Stimulated activated CD8-positive, alpha-beta memory T cell treated with anti-CD3 and anti-CD28 coated beads, Interleukin-15, amount 100 ng/mL, for 48 hours (primary cell): Measurements from ENCODE around the gene CHRNB1.
A peak's percentile ranks its signal among the peaks of the same experiment; 100 is the strongest.

Experiments used
- DNase-seq, 2 donors: peaks; one replicate each; pipeline ENCODE4 v3.0.0-alpha.2; 2020; ENCODE audit warnings: low read depth in 2 of 2

Gene CHRNB1

DNA sequence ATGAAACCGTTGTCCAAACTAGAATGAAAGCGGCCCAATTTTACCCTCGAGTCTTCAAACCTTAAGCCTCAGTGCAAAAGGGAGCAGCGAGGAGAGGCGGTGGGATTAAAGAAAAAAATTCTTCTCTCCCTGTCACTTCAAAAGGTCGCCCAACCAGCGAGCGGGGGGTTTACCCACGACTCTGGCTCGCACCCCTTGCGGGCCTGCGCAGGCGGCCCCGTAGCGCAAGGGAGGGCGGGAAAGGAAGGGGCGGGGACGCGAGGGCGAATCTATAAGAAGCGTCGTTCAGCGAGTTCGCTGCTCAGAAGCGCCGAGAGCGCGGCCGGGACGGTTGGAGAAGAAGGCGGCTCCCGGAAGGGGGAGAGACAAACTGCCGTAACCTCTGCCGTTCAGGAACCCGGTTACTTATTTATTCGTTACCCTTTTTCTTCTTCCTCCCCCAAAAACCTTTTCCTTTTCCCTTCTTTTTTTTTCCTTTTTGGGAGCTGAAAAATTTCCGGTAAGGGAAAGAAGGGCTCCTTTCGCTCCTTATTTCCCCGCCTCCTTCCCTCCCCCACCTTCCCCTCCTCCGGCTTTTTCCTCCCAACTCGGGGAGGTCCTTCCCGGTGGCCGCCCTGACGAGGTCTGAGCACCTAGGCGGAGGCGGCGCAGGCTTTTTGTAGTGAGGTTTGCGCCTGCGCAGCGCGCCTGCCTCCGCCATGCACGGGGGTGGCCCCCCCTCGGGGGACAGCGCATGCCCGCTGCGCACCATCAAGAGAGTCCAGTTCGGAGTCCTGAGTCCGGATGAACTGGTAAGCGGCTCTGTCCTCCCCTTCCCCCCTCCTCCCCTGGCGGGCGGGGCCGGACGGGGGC, 39.4 kb downstream of the CHRNB1 start, which contains the start of gene POLR2A:
TSS of gene POLR2A (plus strand) at position 300 of the 852 bp plus-strand sequence.
- DNase-seq = peak; percentile 94

DNA sequence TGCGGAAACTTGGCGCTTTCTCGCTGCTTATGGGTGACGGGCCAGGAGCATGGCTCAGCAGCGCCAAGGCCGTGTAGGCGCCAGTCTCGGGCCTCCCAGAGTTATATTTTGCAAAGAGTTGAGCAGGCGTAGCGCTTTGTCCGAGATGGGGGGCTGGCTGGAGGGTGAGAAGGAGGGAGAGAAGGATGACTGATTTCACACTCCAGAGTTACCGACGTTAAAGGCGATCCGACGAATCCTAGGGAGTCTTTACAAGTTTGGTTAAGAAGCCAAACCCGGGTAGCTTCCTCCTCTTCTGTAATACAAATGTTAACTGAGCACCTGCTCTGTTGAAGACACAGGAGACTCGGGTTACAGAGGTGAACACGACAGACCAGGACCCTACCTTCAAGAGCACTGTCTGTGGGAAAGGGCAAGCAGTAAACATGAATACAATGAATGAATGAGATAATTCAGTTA, 40.1 kb downstream of the CHRNB1 start:
- DNase-seq = no peak

DNA sequence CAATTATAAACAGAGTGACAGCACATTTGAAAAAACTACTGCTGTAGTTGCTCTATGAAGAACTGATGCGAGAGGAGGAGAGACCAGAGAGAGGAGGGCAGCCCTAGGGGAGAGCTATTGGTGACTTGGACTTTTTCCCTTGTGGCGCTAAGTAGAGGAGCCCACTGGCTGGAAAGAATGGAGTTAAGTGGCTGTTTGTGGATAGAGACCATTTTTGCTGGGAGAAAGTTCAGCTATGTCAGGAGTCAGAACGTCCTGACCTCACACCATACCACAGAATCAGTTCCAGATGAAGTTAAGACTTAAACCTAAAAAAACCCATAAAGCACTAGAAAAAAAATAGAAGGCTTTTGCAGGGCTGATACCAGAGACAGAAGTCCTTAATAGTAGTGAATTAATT, 41.3 kb downstream of the CHRNB1 start:
- no peak for DNase-seq

DNA sequence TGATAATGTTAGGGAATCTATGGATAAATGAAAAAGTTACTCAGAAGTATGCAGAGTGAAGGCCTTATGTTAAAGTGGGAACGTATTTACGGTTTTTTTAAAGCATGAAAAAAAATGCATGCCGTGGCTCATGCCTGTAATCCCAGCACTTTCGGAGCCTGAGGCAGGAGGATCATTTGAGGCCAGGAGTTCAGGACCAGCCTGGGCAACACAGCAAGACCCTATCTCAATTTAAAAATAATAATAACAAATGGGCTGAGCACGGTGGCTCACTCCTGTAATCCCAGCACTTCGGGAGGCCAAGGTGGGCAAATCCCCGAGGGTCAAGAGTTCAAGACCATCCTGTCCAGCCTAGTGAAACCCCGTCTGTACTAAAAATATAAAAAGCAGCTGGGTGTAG, 45.3 kb downstream of the CHRNB1 start:
- DNase-seq = no peak

DNA sequence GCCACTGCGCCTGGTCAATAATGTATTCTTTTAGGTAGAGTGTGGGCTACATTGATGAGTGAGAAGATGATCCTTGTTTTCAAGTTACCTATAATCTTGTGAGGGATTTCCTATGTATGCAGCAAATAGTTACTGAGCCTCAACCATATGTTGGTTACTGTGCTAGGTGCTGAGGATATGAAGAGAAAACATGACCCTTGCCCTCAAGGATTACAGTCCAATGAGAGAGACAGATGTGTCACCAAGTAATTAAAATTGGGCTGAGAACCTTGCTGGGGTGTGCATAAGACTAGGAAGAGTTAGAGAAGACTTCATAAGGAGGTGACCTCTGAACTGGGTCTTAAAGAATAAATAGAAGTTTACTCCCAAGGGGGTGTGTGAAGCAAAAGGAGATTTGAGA, 46.7 kb downstream of the CHRNB1 start:
- DNase-seq = no peak

DNA sequence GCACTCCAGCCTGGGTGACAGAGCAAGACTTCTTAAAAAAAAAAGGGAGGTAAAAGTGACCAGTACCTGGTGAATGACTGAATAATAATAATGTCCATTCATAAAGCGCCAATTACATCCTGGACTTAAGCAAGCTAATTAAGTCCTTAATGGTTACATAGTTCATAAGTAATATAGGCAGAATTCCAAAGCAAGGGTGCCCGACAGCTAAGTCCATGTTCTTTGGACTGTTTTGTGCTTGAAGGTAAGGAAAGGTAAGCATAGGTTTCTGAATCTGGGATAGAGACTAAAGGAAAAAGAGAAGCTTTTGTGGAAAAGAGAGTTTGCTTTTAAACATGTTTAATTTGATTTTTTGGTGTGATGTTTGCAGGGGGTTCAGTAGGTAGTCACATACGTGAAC, 49.1 kb downstream of the CHRNB1 start:
- DNase-seq = no peak

DNA sequence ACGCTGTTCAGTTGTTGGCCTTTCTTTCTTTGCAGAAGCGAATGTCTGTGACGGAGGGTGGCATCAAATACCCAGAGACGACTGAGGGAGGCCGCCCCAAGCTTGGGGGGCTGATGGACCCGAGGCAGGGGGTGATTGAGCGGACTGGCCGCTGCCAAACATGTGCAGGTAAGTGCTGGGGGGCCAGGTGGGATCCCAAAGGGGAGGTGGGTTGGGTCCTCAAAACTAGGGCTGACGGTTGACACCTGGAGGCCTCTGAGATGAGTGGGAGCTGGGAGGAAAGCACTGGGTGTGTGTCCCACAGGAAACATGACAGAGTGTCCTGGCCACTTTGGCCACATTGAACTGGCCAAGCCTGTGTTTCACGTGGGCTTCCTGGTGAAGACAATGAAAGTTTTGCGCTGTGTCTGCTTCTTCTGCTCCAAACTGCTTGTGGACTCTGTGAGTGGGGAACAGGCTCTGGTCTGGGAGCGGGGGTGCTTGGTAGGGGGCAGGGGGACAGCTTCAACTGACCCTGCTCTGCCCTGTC, 51.1 kb downstream of the CHRNB1 start:
- no peak for DNase-seq

DNA sequence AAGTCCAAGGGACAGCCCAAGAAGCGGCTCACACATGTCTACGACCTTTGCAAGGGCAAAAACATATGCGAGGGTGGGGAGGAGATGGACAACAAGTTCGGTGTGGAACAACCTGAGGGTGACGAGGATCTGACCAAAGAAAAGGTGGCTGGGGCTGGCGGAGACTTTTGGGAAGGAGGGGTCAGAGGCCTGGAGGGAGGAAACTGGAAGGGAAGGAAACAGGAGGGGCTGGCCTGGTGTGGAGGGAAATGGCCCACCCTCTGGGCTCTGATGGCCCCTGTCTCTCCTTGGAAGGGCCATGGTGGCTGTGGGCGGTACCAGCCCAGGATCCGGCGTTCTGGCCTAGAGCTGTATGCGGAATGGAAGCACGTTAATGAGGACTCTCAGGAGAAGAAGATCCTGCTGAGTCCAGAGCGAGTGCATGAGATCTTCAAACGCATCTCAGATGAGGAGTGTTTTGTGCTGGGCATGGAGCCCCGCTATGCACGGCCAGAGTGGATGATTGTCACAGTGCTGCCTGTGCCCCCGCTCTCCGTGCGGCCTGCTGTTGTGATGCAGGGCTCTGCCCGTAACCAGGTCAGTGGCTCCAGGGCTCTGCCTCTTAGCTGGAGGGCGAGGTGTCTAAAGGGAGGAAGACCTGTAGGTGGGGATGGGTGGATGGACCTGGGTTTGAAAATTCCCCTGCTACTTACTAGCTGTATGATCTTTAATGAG, 51.8 kb downstream of the CHRNB1 start:
- DNase-seq = no peak

DNA sequence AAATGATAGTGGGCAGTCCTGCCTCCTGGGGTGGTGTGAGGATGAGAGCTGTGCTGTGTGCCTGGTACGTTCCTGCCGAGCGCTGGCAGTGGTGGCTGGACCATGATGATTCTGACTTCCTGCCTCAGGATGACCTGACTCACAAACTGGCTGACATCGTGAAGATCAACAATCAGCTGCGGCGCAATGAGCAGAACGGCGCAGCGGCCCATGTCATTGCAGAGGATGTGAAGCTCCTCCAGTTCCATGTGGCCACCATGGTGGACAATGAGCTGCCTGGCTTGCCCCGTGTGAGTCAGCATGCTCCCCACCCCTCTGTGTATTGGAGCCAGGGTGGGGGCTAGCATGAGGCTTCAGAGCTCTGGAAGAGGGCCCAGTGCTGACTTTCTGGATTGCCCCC, 52.4 kb downstream of the CHRNB1 start:
- no peak for DNase-seq

DNA sequence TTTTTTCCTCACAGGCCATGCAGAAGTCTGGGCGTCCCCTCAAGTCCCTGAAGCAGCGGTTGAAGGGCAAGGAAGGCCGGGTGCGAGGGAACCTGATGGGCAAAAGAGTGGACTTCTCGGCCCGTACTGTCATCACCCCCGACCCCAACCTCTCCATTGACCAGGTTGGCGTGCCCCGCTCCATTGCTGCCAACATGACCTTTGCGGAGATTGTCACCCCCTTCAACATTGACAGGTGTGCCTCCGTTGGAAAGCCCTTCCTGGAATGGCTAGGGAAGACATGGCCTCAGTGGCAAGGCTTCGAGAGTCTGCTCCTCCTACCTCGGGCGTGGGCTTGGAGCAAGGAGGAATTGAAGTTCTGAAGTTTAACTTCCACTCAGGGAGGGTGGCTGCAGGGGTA, 52.8 kb downstream of the CHRNB1 start:
- DNase-seq = no peak

DNA sequence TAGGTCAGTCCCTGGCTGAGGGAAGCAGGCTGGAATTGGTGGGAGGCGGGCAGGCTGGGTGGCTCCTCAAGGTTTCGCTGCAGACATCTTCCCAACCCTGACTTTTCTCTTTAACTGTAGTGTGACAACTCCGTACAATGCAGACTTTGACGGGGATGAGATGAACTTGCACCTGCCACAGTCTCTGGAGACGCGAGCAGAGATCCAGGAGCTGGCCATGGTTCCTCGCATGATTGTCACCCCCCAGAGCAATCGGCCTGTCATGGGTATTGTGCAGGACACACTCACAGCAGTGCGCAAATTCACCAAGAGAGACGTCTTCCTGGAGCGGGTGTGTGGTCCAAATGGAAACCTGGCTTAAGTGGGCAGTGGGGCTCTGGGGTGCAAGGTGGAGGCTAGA, 54.3 kb downstream of the CHRNB1 start:
- DNase-seq = no peak

DNA sequence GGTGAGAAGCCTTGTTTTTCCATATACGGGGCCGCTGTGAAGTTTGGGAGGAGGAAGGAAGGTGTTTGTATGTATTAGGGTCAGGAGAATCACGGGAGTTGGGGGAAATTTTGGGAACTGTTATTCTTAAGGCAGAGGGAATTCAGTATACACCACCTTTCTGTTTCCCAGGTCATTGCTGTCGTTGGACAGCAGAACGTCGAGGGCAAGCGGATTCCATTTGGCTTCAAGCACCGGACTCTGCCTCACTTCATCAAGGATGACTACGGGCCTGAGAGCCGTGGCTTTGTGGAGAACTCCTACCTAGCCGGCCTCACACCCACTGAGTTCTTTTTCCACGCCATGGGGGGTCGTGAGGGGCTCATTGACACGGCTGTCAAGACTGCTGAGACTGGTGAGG, 56.9 kb downstream of the CHRNB1 start:
- no peak for DNase-seq

DNA sequence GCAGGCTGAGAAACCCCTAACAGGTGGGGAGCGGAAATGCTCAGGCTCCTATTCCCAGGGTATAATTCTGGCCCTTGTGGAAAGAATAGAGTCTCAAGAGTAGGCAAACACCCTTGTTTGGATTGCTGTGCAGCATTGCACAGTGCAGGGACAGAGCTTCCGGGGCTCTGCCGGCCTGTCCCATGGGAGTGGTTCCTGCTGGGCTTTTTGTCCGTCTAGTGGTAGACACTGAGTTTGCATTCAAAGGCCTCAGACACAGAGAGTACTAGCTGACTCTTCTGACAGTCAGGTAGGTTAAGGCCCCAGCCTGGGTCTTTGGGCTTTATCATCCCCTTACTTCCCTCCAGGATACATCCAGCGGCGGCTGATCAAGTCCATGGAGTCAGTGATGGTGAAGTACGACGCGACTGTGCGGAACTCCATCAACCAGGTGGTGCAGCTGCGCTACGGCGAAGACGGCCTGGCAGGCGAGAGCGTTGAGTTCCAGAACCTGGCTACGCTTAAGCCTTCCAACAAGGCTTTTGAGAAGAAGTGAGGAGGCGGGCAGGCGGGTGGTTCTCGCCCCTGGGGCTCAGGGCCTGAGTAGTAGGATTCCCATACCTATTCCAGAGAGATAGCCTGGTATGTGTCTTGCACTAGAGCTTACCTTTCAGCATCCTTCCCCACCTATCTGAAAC, 57.4 kb downstream of the CHRNB1 start:
- DNase-seq = no peak

DNA sequence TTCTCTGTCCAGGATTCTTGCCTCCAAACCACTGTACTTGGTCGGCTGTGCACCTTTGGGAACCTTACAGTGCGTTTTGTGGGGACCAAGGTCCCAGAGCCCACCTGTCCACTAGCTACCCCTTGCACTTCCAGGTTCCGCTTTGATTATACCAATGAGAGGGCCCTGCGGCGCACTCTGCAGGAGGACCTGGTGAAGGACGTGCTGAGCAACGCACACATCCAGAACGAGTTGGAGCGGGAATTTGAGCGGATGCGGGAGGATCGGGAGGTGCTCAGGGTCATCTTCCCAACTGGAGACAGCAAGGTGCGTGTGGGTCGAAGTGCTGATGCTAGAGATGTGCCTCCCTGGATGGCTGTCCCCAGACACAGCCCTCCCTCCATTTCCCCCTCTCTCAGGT, 58.1 kb downstream of the CHRNB1 start:
- no peak for DNase-seq

DNA sequence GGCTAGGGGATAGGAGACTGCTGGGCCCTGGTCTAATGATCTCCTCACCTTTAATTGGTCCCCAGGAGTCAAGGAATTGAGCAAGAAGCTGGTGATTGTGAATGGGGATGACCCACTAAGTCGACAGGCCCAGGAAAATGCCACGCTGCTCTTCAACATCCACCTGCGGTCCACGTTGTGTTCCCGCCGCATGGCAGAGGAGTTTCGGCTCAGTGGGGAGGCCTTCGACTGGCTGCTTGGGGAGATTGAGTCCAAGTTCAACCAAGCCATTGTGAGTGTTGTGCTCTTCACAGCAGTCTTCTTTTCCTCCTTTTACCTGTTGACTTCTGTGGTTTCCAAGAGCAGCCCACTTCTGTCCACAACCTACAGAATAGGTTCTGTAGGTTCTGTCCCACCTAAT, 58.7 kb downstream of the CHRNB1 start:
- DNase-seq = no peak
